HG03432 (cell line): ENCODE results near the gene SH3RF3.
"Not testable (repeated sequence)": the region's sequence is repeated elsewhere in the genome, so short reads cannot be mapped to it uniquely, and the experiment has no call there.

Experiments
- ATAC-seq: cut with Tn5 transposase; IDR thresholded peaks from one replicate; pipeline ENCODE4 v1.9.1; 2021; ENCODE audit warnings: mild to moderate bottlenecking, moderate library complexity; ENCODE audit not compliant: unreplicated experiment

Gene SH3RF3

GRCh38 chr2:109214651-109215371 is 85.8 kb downstream of the SH3RF3 start:
- ATAC-seq = no peak

GRCh38 chr2:109215866-109216265 is 86.9 kb downstream of the SH3RF3 start:
- ATAC-seq = no peak

GRCh38 chr2:109216332-109216731 is 87.3 kb downstream of the SH3RF3 start:
- ATAC-seq = no peak

- ATAC-seq = no peak
These were observed 88.5 kb downstream of the SH3RF3 start for GRCh38 chr2:109217362-109218086.

- peak; percentile 24 for ATAC-seq
These were observed 89.2 kb downstream of the SH3RF3 start for GRCh38 chr2:109218087-109218791.

GRCh38 chr2:109218792-109219126 is 89.8 kb downstream of the SH3RF3 start:
- no peak for ATAC-seq

- no peak for ATAC-seq
These were observed 91.9 kb downstream of the SH3RF3 start for GRCh38 chr2:109220860-109221259.

GRCh38 chr2:109221316-109221715 is 92.3 kb downstream of the SH3RF3 start:
- not testable (repeated sequence) for ATAC-seq

GRCh38 chr2:109222422-109222821 is 93.4 kb downstream of the SH3RF3 start:
- no peak for ATAC-seq

GRCh38 chr2:109222825-109223471 is 93.9 kb downstream of the SH3RF3 start:
- no peak for ATAC-seq

GRCh38 chr2:109223490-109223889 is 94.5 kb downstream of the SH3RF3 start:
- no peak for ATAC-seq

- not testable (repeated sequence) for ATAC-seq
These were observed 95.3 kb downstream of the SH3RF3 start for GRCh38 chr2:109224341-109224740.

GRCh38 chr2:109225170-109225782 is 96.3 kb downstream of the SH3RF3 start:
- ATAC-seq = no peak

- no peak for ATAC-seq
These were observed 97.1 kb downstream of the SH3RF3 start for GRCh38 chr2:109226128-109226527.

- ATAC-seq = no peak
These were observed 97.6 kb downstream of the SH3RF3 start for GRCh38 chr2:109226622-109227021.

- ATAC-seq = no peak
These were observed 100.2 kb downstream of the SH3RF3 start for GRCh38 chr2:109229094-109229675.

- no peak for ATAC-seq
These were observed 102.0 kb downstream of the SH3RF3 start for GRCh38 chr2:109230941-109231420.

GRCh38 chr2:109231428-109231827 is 102.4 kb downstream of the SH3RF3 start:
- no peak for ATAC-seq

- no peak for ATAC-seq
These were observed 103.1 kb downstream of the SH3RF3 start for GRCh38 chr2:109231996-109232705.

- ATAC-seq = no peak
These were observed 103.9 kb downstream of the SH3RF3 start for GRCh38 chr2:109232909-109233308.
